Liver (tissue), 3 donors: ENCODE data around the gene HSPA12B.

Experiments used
- CTCF ChIP-seq: fragments of 150-350 bp; IDR thresholded peaks from 2 replicates; pipeline ENCODE4 v1.5.1; 2017; ENCODE audit warnings: improper control_type of control experiment, low read depth, low read length; ENCODE audit not compliant: missing input control
- FOXA1 ChIP-seq: IDR thresholded peaks from 2 replicates; pipeline ENCODE4 v1.6.1; 2016; ENCODE audit warnings: antibody characterized with exemption
- GABPA ChIP-seq, 2 donors: IDR thresholded peaks in 1 of 2; conservative IDR thresholded peaks in 1 of 2; 2 replicates each; pipeline ENCODE4 v1.6.1; 2016; ENCODE audit warnings: antibody characterized with exemption in 2 of 2, mild to moderate bottlenecking in 1 of 2, moderate library complexity in 1 of 2
- JUND ChIP-seq, 2 donors: IDR thresholded peaks; 2 replicates each; pipeline ENCODE4 v1.6.1; 2016; ENCODE audit warnings: antibody characterized with exemption in 2 of 2
- NR2F2 ChIP-seq: IDR thresholded peaks from 2 replicates; pipeline ENCODE4 v1.6.1; 2016; ENCODE audit warnings: antibody characterized with exemption
- RAD21 ChIP-seq, 2 donors: IDR thresholded peaks; 2 replicates each; pipeline ENCODE4 v1.6.1; 2016; ENCODE audit warnings: antibody characterized with exemption in 2 of 2, mild to moderate bottlenecking in 2 of 2
- RXRA ChIP-seq, 2 donors: IDR thresholded peaks; 2 replicates each; pipeline ENCODE4 v1.6.1; 2017 to 2018; ENCODE audit warnings: antibody characterized with exemption in 2 of 2, mild to moderate bottlenecking in 1 of 2
- SP1 ChIP-seq: IDR thresholded peaks from 2 replicates; pipeline ENCODE4 v1.6.1; 2018; ENCODE audit warnings: antibody characterized with exemption, mild to moderate bottlenecking
- TAF1 ChIP-seq: conservative IDR thresholded peaks from 2 replicates; pipeline ENCODE4 v1.6.1; 2016; ENCODE audit warnings: antibody characterized with exemption, mild to moderate bottlenecking
- YY1 ChIP-seq: IDR thresholded peaks from 2 replicates; pipeline ENCODE4 v1.6.1; 2016; ENCODE audit warnings: antibody characterized with exemption, mild to moderate bottlenecking
- TF ChIP-seq, protein P1 (sequence below): IDR thresholded peaks from 2 replicates; pipeline ENCODE4 v1.6.1; 2016; ENCODE audit warnings: antibody characterized with exemption
- TF ChIP-seq, protein P2 (sequence below): IDR thresholded peaks from 2 replicates; pipeline ENCODE4 v1.6.1; 2016; ENCODE audit warnings: antibody characterized with exemption
- TF ChIP-seq, protein P3 (sequence below): IDR thresholded peaks from 2 replicates; pipeline ENCODE4 v1.6.1; 2016; ENCODE audit warnings: antibody characterized with exemption, mild to moderate bottlenecking
- TF ChIP-seq, protein P4 (sequence below): IDR thresholded peaks from 2 replicates; pipeline ENCODE4 v1.6.1; 2016; ENCODE audit warnings: antibody characterized with exemption
- donor health status: healthy.
- donor health status: healthy.

- TF ChIP-seq TAF1 (no peak), CTCF (no peak), JUND (IDR thresholded peaks at IDR 0.05) (no peak), SP1 (no peak), YY1 (no peak), GABPA (IDR thresholded peaks at IDR 0.05 in 1 of 2, conservative IDR thresholded peaks at IDR 0.05 in 1 of 2) (no peak), RAD21 (IDR thresholded peaks at IDR 0.05) (no peak), RXRA (IDR thresholded peaks at IDR 0.05) (no peak), FOXA1 (no peak), NR2F2 (no peak)
- TF ChIP-seq, protein P1, sequence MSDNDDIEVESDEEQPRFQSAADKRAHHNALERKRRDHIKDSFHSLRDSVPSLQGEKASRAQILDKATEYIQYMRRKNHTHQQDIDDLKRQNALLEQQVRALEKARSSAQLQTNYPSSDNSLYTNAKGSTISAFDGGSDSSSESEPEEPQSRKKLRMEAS, result no peak
- TF ChIP-seq, protein P2, sequence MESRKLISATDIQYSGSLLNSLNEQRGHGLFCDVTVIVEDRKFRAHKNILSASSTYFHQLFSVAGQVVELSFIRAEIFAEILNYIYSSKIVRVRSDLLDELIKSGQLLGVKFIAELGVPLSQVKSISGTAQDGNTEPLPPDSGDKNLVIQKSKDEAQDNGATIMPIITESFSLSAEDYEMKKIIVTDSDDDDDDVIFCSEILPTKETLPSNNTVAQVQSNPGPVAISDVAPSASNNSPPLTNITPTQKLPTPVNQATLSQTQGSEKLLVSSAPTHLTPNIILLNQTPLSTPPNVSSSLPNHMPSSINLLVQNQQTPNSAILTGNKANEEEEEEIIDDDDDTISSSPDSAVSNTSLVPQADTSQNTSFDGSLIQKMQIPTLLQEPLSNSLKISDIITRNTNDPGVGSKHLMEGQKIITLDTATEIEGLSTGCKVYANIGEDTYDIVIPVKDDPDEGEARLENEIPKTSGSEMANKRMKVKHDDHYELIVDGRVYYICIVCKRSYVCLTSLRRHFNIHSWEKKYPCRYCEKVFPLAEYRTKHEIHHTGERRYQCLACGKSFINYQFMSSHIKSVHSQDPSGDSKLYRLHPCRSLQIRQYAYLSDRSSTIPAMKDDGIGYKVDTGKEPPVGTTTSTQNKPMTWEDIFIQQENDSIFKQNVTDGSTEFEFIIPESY, result no peak
- TF ChIP-seq, protein P3, sequence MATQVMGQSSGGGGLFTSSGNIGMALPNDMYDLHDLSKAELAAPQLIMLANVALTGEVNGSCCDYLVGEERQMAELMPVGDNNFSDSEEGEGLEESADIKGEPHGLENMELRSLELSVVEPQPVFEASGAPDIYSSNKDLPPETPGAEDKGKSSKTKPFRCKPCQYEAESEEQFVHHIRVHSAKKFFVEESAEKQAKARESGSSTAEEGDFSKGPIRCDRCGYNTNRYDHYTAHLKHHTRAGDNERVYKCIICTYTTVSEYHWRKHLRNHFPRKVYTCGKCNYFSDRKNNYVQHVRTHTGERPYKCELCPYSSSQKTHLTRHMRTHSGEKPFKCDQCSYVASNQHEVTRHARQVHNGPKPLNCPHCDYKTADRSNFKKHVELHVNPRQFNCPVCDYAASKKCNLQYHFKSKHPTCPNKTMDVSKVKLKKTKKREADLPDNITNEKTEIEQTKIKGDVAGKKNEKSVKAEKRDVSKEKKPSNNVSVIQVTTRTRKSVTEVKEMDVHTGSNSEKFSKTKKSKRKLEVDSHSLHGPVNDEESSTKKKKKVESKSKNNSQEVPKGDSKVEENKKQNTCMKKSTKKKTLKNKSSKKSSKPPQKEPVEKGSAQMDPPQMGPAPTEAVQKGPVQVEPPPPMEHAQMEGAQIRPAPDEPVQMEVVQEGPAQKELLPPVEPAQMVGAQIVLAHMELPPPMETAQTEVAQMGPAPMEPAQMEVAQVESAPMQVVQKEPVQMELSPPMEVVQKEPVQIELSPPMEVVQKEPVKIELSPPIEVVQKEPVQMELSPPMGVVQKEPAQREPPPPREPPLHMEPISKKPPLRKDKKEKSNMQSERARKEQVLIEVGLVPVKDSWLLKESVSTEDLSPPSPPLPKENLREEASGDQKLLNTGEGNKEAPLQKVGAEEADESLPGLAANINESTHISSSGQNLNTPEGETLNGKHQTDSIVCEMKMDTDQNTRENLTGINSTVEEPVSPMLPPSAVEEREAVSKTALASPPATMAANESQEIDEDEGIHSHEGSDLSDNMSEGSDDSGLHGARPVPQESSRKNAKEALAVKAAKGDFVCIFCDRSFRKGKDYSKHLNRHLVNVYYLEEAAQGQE, result no peak
- TF ChIP-seq, protein P4, sequence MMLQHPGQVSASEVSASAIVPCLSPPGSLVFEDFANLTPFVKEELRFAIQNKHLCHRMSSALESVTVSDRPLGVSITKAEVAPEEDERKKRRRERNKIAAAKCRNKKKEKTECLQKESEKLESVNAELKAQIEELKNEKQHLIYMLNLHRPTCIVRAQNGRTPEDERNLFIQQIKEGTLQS, result no peak
Observed at GRCh38 chr20:3777716-3778629, 45.5 kb downstream of the HSPA12B start.
